Measurements from ENCODE around the gene MIF. TPM values are rescaled to one million over a fixed set of nuclear protein-coding genes. Genes with fewer than 3 reads are reported as not detected.
"Not testable (repeated sequence)": the region's sequence is repeated elsewhere in the genome, so short reads cannot be mapped to it uniquely, and the experiment has no call there.

Gene MIF
- total and polyA plus RNA-seq, 2 donors from 2014 or later = 505 to 1,211 TPM

DNA sequence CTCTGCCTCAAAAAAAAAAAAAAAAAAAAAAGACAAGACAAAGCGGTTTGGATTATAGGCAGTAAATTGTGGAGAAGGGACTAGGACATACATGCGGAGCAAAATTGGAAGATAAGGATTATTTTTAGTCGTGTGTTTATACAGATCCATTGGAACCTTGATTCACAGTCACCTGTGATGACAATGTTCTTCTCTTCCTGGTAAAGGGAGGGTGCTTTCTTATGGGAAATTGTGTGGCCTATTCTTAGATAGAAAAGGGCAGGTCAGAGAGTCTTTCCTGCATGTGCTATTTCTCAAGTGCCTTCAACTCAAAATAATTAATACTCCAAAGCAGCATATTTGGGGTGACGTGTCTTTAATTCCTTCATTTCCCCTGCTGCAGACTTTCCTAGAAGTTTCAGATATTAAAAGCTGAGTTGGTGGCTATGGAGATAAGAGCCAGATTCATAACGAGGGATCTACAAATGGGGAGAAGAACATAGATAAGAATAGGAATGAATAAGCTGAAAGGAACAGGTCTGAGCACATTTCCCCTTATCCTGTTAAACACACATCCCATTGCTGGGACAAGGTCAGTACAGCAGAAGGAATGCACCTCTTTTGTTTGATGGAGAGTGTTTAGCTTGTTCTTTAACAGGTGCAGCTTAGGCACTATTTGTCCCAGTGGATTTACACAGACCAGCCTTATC, 44.3 kb downstream of the MIF start:
- TF ChIP-seq CTCF (IDR thresholded peaks at IDR 0.05; ENCODE audit: borderline replicate concordance, extremely low read depth, insufficient read depth) = no peak
- Histone ChIP-seq H3K9me3 (ENCODE audit: control insufficient read depth in 2 of 3, insufficient read depth in 1 of 3, low read length in 3 of 3) (no peaks in the 10 kb centered on the region), H3K36me3 (ENCODE audit: control insufficient read depth in 2 of 3, insufficient read depth in 3 of 3, low read length in 3 of 3) (no peaks in the 10 kb centered on the region), H3K9ac (ENCODE audit: low read length in 3 of 3) (no peak overlapping the region), H3K4me3 (ENCODE audit: low read length in 3 of 3) (no peak overlapping the region), H3K27me3 (ENCODE audit: control insufficient read depth, insufficient read depth, low read length) (no peaks in the 10 kb centered on the region), H3K27ac (ENCODE audit: low read depth in 2 of 2, low read length in 2 of 2) (no peak overlapping the region), H3K4me1 (ENCODE audit: control insufficient read depth in 2 of 3, insufficient read depth in 2 of 3, low read depth in 1 of 3, low read length in 3 of 3) (no peaks in the 10 kb centered on the region)
- intact Hi-C loops (cut with DNase I) = no loop called here
- DNase-seq (no peak), FAIRE-seq (no peak)

DNA sequence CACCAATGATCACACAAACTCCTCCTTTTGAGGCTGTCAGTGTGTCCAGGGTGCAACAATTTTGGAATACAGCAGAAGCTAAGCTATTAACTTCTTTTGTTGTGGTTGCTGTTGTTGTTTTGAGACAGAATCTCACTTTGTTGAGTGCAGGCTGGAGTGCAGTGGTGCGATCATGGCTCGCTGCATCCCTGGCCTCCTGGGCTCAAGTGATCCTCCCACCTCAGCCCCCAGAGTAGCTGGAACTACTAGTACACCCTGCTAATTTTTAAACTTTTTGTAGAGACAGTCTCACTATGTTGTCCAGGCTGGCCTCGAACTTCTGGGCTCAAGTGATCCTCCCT, 44.8 kb downstream of the MIF start:
- Histone ChIP-seq H3K27me3 (ENCODE audit: control insufficient read depth, insufficient read depth, low read length) (no peaks in the 10 kb centered on the region), H3K4me3 (ENCODE audit: low read length in 3 of 3) (no peak overlapping the region), H3K9me3 (ENCODE audit: control insufficient read depth in 2 of 3, insufficient read depth in 1 of 3, low read length in 3 of 3) (no peaks in the 10 kb centered on the region), H3K27ac (ENCODE audit: low read depth in 2 of 2, low read length in 2 of 2) (no peak overlapping the region), H3K4me1 (ENCODE audit: control insufficient read depth in 2 of 3, insufficient read depth in 2 of 3, low read depth in 1 of 3, low read length in 3 of 3) (no peaks in the 10 kb centered on the region), H3K36me3 (ENCODE audit: control insufficient read depth in 2 of 3, insufficient read depth in 3 of 3, low read length in 3 of 3) (no peaks in the 10 kb centered on the region), H3K9ac (ENCODE audit: low read length in 3 of 3) (no peak overlapping the region)
- DNase-seq (no peak), FAIRE-seq (no peak)
- intact Hi-C loops (cut with DNase I) = no loop called here
- TF ChIP-seq CTCF (IDR thresholded peaks at IDR 0.05; ENCODE audit: borderline replicate concordance, extremely low read depth, insufficient read depth) = no peak

GRCh38 chr22:23940166-23940565, 46.0 kb downstream of the MIF start:
- H3K36me3 ChIP-seq (ENCODE audit: control insufficient read depth in 2 of 3, insufficient read depth in 3 of 3, low read length in 3 of 3); H3K9me3 ChIP-seq (ENCODE audit: control insufficient read depth in 2 of 3, insufficient read depth in 1 of 3, low read length in 3 of 3); H3K4me3 ChIP-seq (ENCODE audit: low read length in 3 of 3); DNase-seq; H3K27me3 ChIP-seq (ENCODE audit: control insufficient read depth, insufficient read depth, low read length); H3K4me1 ChIP-seq (ENCODE audit: control insufficient read depth in 2 of 3, insufficient read depth in 2 of 3, low read depth in 1 of 3, low read length in 3 of 3); intact Hi-C loops (cut with DNase I); FAIRE-seq; H3K27ac ChIP-seq (ENCODE audit: low read depth in 2 of 2, low read length in 2 of 2); H3K9ac ChIP-seq (ENCODE audit: low read length in 3 of 3): not testable (repeated sequence)

Other genes with a start within 250 kb of the MIF start
- gene RGL4, start 203.4 kb upstream of the MIF start, total RNA-seq = 0.60 TPM
- gene RGL4, start 203.4 kb upstream of the MIF start, polyA plus RNA-seq (ENCODE audit: insufficient read depth, low read depth, low replicate concordance) = 0.80 TPM
- 6.6 TPM for gene ZNF70, start 143.3 kb upstream of the MIF start, total RNA-seq
- 1.1 TPM for gene ZNF70, start 143.3 kb upstream of the MIF start, polyA plus RNA-seq (ENCODE audit: insufficient read depth, low read depth, low replicate concordance)
- 1.0 TPM for gene VPREB3, start 140.0 kb upstream of the MIF start, total RNA-seq
- gene VPREB3, start 140.0 kb upstream of the MIF start, polyA plus RNA-seq (ENCODE audit: insufficient read depth, low read depth, low replicate concordance) = 1.3 TPM
- gene C22orf15, start 131.4 kb upstream of the MIF start, total RNA-seq = not detected
- not detected for gene C22orf15, start 131.4 kb upstream of the MIF start, polyA plus RNA-seq (ENCODE audit: insufficient read depth, low read depth, low replicate concordance)
- gene CHCHD10, start 126.4 kb upstream of the MIF start, total RNA-seq = 190 TPM
- 1,445 TPM for gene CHCHD10, start 126.4 kb upstream of the MIF start, polyA plus RNA-seq (ENCODE audit: insufficient read depth, low read depth, low replicate concordance)
- gene MMP11, start 121.5 kb upstream of the MIF start, total RNA-seq = 4.4 TPM
- 2.7 TPM for gene MMP11, start 121.5 kb upstream of the MIF start, polyA plus RNA-seq (ENCODE audit: insufficient read depth, low read depth, low replicate concordance)
- 79.0 TPM for gene SMARCB1, start 107.4 kb upstream of the MIF start, total RNA-seq
- gene SMARCB1, start 107.4 kb upstream of the MIF start, polyA plus RNA-seq (ENCODE audit: insufficient read depth, low read depth, low replicate concordance) = 68.7 TPM
- 24.7 TPM for gene DERL3, start 55.4 kb upstream of the MIF start, total RNA-seq
- gene DERL3, start 55.4 kb upstream of the MIF start, polyA plus RNA-seq (ENCODE audit: insufficient read depth, low read depth, low replicate concordance) = 3.1 TPM
- gene SLC2A11, start 36.5 kb upstream of the MIF start, total RNA-seq = 28.9 TPM
- 23.7 TPM for gene SLC2A11, start 36.5 kb upstream of the MIF start, polyA plus RNA-seq (ENCODE audit: insufficient read depth, low read depth, low replicate concordance)
- gene GSTT2B, start 66.8 kb downstream of the MIF start, total RNA-seq = 10.8 TPM
- gene GSTT2B, start 66.8 kb downstream of the MIF start, polyA plus RNA-seq (ENCODE audit: insufficient read depth, low read depth, low replicate concordance) = 20.6 TPM
- 5.6 TPM for gene DDTL, start 72.5 kb downstream of the MIF start, total RNA-seq
- 6.9 TPM for gene DDTL, start 72.5 kb downstream of the MIF start, polyA plus RNA-seq (ENCODE audit: insufficient read depth, low read depth, low replicate concordance)
- 97.4 TPM for gene DDT, start 80.1 kb downstream of the MIF start, total RNA-seq
- 448 TPM for gene DDT, start 80.1 kb downstream of the MIF start, polyA plus RNA-seq (ENCODE audit: insufficient read depth, low read depth, low replicate concordance)
- gene GSTT2, start 85.8 kb downstream of the MIF start, total RNA-seq = 2.4 TPM
- 1.3 TPM for gene GSTT2, start 85.8 kb downstream of the MIF start, polyA plus RNA-seq (ENCODE audit: insufficient read depth, low read depth, low replicate concordance)
- not detected for gene GSTT4, start 111.1 kb downstream of the MIF start, total RNA-seq
- gene GSTT4, start 111.1 kb downstream of the MIF start, polyA plus RNA-seq (ENCODE audit: insufficient read depth, low read depth, low replicate concordance) = not detected
- gene CABIN1, start 116.9 kb downstream of the MIF start, total RNA-seq = 85.9 TPM
- gene CABIN1, start 116.9 kb downstream of the MIF start, polyA plus RNA-seq (ENCODE audit: insufficient read depth, low read depth, low replicate concordance) = 34.8 TPM